Duodenal mucosa (tissue), 2 donors: Measurements from ENCODE around the gene COL17A1.

Experiments
- H3K27ac ChIP-seq: one replicate; pipeline ENCODE4 v1.7.0; 2013; ENCODE audit warnings: low read depth, low read length
- H3K27me3 ChIP-seq, 2 donors: one replicate each; pipeline ENCODE4 v1.7.0; 2013; ENCODE audit warnings: low read length in 2 of 2, control low read depth in 1 of 2; ENCODE audit not compliant: insufficient read depth in 2 of 2, control insufficient read depth in 1 of 2
- H3K36me3 ChIP-seq, 2 donors: one replicate each; pipeline ENCODE4 v1.7.0; 2013; ENCODE audit warnings: low read length in 2 of 2, control low read depth in 1 of 2; ENCODE audit not compliant: insufficient read depth in 2 of 2, control insufficient read depth in 1 of 2
- H3K4me1 ChIP-seq, 2 donors: one replicate each; pipeline ENCODE4 v1.7.0; 2013; ENCODE audit warnings: low read length in 2 of 2, control low read depth in 1 of 2; ENCODE audit not compliant: insufficient read depth in 2 of 2, control insufficient read depth in 1 of 2
- H3K4me3 ChIP-seq, 2 donors: one replicate each; pipeline ENCODE4 v1.7.0; 2013; ENCODE audit warnings: low read length in 2 of 2, low read depth in 1 of 2
- H3K9ac ChIP-seq, 2 donors: one replicate each; pipeline ENCODE4 v1.7.0; 2013; ENCODE audit warnings: low read length in 2 of 2, low read depth in 1 of 2
- H3K9me3 ChIP-seq, 2 donors: one replicate each; pipeline ENCODE4 v1.7.0; 2013; ENCODE audit warnings: low read length in 2 of 2, control low read depth in 1 of 2; ENCODE audit not compliant: control insufficient read depth in 1 of 2

The COL17A1 gene

DNA sequence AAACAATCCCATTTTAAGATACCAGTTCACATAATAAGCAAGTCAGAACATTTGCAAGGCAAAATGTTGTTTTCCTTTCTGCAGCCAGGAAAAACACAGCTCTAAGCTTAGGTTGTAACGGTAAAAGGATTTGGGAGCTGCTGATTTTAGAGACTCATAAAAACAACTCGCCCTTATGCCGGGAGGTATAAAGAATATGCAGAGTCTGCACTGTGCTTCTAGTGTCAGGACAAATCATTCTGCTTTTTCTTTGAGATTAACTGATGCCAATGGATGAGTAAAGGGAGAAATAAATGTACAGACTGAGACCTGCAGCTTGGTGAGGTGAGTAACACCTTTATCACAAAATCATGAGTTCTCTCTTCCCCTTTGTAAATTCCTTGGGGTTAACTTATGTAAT, 34.3 kb upstream of the COL17A1 start:
- Histone ChIP-seq H3K4me3 (no peak overlapping the region), H3K36me3 (no peaks in the 10 kb centered on the region), H3K9me3 (no peaks in the 10 kb centered on the region), H3K9ac (no peak overlapping the region), H3K4me1 (peaks cover 10 to 20% of the 10 kb centered on the region in 2 donors), H3K27ac (no peak overlapping the region), H3K27me3 (no peaks in the 10 kb centered on the region)

DNA sequence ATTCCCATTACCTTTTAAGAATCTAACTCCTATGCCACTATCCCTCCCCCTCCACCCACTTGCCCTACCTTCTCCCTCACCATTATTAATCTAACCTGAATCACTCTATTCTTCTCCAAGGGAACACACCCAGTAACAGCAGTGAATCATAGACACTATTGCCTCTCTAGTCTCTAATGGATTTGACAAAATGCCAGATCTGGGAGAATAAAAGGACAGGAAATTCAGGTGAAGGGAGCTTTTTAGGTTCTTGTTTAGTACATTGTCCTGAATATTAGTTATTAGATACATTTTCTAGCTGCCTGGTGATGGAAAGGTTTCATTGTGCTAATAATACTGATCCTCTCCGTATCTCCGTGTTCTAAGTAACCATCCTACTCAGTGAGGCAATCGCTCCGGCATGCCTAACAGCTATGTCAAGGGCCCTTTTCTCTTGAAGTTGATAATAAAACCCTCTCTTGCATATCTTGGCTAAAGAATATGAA, 32.2 kb upstream of the COL17A1 start:
- Histone ChIP-seq H3K4me1 (peaks cover 10 to 20% of the 10 kb centered on the region in 2 donors), H3K9ac (no peak overlapping the region), H3K27me3 (no peaks in the 10 kb centered on the region), H3K27ac (no peak overlapping the region), H3K4me3 (no peak overlapping the region), H3K36me3 (no peaks in the 10 kb centered on the region), H3K9me3 (no peaks in the 10 kb centered on the region)

DNA sequence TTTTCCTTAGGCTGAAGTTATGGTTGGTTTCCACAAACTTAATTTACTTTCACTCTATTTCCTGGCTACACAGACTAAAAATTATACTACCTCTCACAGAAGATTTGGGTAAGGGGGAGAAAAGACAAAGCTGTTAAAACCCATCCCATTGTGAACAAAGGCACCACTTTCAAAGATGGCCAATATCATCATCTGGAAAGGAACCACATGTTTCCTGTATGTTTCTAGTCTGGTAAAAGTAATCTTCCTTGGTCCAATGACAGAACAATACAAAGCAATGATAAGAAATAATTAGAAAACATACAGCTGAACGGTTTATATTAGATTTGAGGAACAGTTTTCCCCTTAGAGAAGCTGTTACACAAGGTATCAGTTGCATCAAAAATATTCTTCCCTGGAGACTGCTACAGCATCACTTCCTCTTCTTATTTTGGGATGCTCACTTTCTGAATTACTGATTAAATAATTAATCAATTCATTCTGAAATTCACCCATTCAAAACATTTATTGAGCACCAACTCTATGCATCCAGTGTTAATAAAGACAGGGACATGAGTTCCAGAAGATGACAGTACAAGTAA, 27.8 kb upstream of the COL17A1 start:
- peaks cover 0 to 11% of the 10 kb centered on the region in 2 donors for H3K4me1 ChIP-seq
- H3K9ac ChIP-seq, result no peak overlapping the region
- H3K4me3 ChIP-seq, result no peak overlapping the region
- H3K27me3 ChIP-seq, result no peaks in the 10 kb centered on the region
- no peak overlapping the region for H3K27ac ChIP-seq
- no peaks in the 10 kb centered on the region for H3K9me3 ChIP-seq
- H3K36me3 ChIP-seq, result no peaks in the 10 kb centered on the region

DNA sequence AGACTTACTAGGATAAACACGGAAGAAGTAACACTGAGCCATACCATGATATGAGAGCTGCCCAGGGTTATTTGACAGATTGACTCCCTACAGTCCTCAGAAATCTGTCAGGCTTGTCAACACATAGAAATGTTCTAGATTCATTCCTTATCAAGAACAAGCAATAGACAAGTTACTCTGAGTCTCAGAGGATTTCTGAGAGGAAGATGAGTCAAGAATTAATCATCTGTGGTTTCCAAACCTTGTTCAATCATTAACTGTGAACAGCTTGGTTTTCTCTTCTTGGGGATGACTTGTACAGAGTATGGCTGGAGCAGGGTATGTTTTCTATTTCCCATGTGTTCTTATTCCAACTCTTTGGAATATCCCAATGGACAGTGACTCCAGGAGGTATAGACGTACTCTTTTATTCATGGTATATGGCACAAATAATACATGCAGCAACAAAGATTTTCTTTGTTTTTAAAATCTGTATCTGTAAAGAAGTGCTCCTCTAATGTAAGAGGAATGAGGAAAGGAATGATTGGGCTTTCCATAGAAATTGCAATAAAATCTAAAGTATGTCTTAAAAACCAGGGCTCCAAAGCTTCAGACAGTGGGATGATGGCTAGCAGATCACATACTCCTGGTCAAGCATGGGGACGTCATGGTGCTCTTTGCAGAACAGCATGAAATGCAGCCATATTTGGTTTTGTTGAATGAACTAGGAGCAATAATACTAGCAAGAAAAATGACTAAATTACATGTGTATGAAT, 24.4 kb upstream of the COL17A1 start:
- Histone ChIP-seq H3K36me3 (no peaks in the 10 kb centered on the region), H3K9ac (no peak overlapping the region), H3K4me3 (no peak overlapping the region), H3K27ac (no peak overlapping the region), H3K4me1 (no peaks in the 10 kb centered on the region), H3K27me3 (no peaks in the 10 kb centered on the region), H3K9me3 (no peaks in the 10 kb centered on the region)

DNA sequence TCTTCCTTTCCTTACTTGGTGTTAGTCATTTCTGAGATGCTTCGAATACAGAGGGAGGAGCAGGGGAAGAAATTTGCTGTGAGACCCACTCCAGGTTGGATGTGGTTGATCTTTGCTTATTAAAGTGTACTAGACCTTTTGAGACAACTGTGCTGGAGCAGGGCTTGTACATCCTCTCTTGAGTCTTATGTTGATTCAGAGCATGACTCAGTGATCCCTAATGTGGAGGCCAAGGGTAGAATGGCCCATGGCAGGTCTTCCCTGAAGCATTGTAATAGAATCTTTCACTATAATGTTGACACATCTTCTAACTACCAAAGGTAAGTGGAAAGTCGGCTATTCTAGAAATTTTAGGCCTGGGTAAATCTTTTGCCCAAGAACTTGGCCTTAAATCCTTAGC, 19.2 kb upstream of the COL17A1 start:
- Histone ChIP-seq H3K4me1 (no peaks in the 10 kb centered on the region), H3K27ac (no peak overlapping the region), H3K4me3 (no peak overlapping the region), H3K9me3 (no peaks in the 10 kb centered on the region), H3K36me3 (no peaks in the 10 kb centered on the region), H3K27me3 (no peaks in the 10 kb centered on the region), H3K9ac (no peak overlapping the region)

DNA sequence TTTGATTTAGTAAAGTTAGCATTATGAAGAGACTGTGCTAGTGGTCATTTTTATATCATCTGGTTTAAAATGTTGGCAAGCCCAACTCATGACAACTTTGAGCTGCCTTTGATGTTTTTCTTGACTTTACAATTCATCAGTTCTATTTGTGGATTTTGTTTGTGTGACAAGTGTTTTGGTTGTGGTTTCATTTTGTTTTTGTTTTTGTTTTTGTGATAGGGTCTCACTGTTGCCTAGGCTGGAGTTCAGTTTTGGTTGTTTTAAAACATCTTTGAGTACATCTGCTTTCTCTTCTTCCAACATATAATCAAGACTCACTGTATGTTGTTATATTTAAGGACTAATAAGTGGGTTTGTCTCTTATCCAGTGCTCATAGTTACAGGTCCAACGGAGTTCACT, 18.7 kb upstream of the COL17A1 start:
- Histone ChIP-seq H3K9me3 (no peaks in the 10 kb centered on the region), H3K27me3 (no peaks in the 10 kb centered on the region), H3K9ac (no peak overlapping the region), H3K27ac (no peak overlapping the region), H3K4me3 (no peak overlapping the region), H3K4me1 (no peaks in the 10 kb centered on the region), H3K36me3 (no peaks in the 10 kb centered on the region)

DNA sequence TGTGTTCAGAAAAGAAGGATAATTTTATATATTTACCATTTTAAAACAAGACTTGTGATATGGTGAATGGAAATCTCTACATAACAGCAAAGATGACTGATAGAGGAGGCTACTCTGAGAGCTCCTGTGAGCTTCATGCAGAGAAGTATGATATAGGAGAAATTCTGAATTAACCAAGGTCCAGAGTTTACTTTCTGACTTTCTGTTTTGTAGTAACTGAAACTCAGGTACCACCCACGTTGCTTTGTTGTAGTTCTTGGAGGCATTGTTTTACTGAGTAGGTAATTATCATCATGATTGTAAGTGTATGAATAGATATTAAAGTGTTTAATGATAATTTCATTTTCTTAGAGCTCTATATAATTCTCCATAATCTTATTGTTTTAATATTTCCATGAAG, 18.3 kb upstream of the COL17A1 start:
- H3K4me3 ChIP-seq, result no peak overlapping the region
- no peak overlapping the region for H3K27ac ChIP-seq
- H3K9ac ChIP-seq, result no peak overlapping the region
- H3K27me3 ChIP-seq, result no peaks in the 10 kb centered on the region
- H3K9me3 ChIP-seq, result no peaks in the 10 kb centered on the region
- no peaks in the 10 kb centered on the region for H3K4me1 ChIP-seq
- no peaks in the 10 kb centered on the region for H3K36me3 ChIP-seq

DNA sequence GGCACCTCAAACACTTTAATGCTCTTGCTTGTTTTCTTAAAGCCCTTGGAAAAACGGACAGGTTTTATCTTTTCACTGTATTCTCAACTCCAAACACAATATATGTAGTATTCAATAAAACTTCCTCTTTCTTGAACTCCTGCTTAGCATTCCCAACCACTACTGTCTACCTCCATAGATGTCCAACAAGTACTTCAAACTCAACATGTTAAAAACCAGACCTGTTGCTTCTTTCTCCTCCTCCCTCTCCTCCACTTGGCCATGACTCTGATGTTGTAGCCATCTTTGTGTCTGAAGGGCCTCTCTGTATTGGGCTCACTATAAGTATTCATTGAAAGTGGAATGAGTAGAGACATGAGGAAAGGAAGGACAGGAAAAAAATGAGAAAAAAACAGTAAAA, 16.2 kb upstream of the COL17A1 start:
- no peak overlapping the region for H3K27ac ChIP-seq
- H3K36me3 ChIP-seq, result no peaks in the 10 kb centered on the region
- H3K9me3 ChIP-seq, result no peaks in the 10 kb centered on the region
- no peaks in the 10 kb centered on the region for H3K4me1 ChIP-seq
- H3K27me3 ChIP-seq, result no peaks in the 10 kb centered on the region
- H3K4me3 ChIP-seq, result no peak overlapping the region
- H3K9ac ChIP-seq, result no peak overlapping the region

DNA sequence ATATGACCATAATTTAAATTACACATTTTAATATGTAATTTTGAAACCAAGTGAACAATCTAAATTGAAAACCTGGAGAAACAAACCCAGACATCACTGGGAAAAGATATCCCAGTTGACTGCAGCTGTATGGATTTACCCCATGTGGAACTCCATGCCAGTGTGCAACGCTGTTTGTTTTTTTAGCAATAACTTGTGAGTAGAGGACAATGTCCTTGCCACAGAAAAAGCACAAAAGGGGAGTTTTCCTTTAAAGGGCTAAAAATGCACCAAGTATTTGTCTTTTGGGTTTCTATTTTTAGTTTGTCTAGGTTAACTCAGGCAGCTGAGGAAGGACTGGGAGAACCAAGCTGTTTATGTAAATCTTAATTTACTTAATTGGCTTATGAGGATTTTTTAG, 15.1 kb upstream of the COL17A1 start:
- H3K9ac ChIP-seq, result no peak overlapping the region
- H3K27ac ChIP-seq, result no peak overlapping the region
- no peaks in the 10 kb centered on the region for H3K9me3 ChIP-seq
- H3K27me3 ChIP-seq, result no peaks in the 10 kb centered on the region
- no peak overlapping the region for H3K4me3 ChIP-seq
- no peaks in the 10 kb centered on the region for H3K4me1 ChIP-seq
- H3K36me3 ChIP-seq, result no peaks in the 10 kb centered on the region

DNA sequence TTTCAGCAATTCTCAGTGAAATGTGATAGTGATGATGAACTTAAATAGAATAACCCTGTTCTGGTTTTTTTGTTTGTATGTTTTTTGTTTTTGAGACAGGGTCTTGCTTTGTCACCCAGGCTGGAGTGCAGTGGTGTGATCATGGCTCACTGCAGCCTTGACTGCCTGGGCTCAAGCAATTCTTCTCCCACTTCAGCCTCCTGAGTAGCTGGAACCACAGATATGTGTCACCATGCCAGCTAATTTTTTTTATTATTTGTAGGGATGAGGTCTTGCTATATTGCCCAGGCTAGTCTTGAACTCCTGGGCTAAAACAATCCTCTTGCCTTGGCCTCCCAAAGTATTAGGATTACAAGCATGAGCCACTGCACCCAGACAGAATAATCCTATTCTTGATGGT, 14.3 kb upstream of the COL17A1 start:
- Histone ChIP-seq H3K4me3 (no peak overlapping the region), H3K9me3 (no peaks in the 10 kb centered on the region), H3K27me3 (no peaks in the 10 kb centered on the region), H3K27ac (no peak overlapping the region), H3K9ac (no peak overlapping the region), H3K4me1 (no peaks in the 10 kb centered on the region), H3K36me3 (no peaks in the 10 kb centered on the region)
